Effector memory CD4-positive, alpha-beta T cell (primary cell): ENCODE results near the gene SLC9A2.

ENCODE experiments used
- DNase-seq, 3 donors: peaks; one replicate each; pipeline ENCODE4 v3.0.0-alpha.2; 2020
- H3K27ac ChIP-seq: 2 replicates; pipeline ENCODE4 v1.7.0; 2013; ENCODE audit warnings: mild to moderate bottlenecking, low read length, moderate library complexity; ENCODE audit not compliant: insufficient read depth, poor library complexity, severe bottlenecking
- H3K27me3 ChIP-seq: replicated peaks from 2 replicates; pipeline ENCODE4 v1.7.0; 2013; ENCODE audit warnings: mild to moderate bottlenecking, low read length; ENCODE audit not compliant: insufficient read depth, control insufficient read depth, poor library complexity, severe bottlenecking
- H3K36me3 ChIP-seq: 2 replicates; pipeline ENCODE4 v1.7.0; 2013; ENCODE audit warnings: mild to moderate bottlenecking, low read length, moderate library complexity; ENCODE audit not compliant: control insufficient read depth, insufficient read depth
- H3K4me1 ChIP-seq: 2 replicates; pipeline ENCODE4 v1.7.0; 2013; ENCODE audit warnings: low read length, mild to moderate bottlenecking; ENCODE audit not compliant: control insufficient read depth, insufficient read depth, poor library complexity, severe bottlenecking
- H3K4me3 ChIP-seq: 2 replicates; pipeline ENCODE4 v1.7.0; 2013; ENCODE audit warnings: low read length, low read depth, mild to moderate bottlenecking; ENCODE audit not compliant: insufficient read depth, poor library complexity, severe bottlenecking
- H3K9me3 ChIP-seq: 2 replicates; pipeline ENCODE4 v1.7.0; 2013; ENCODE audit warnings: mild to moderate bottlenecking, low read length, moderate library complexity; ENCODE audit not compliant: control insufficient read depth

Gene SLC9A2

GRCh38 chr2:102724553-102724952 is 105.2 kb downstream of the SLC9A2 start:
- no peak overlapping the region for H3K4me3 ChIP-seq
- H3K9me3 ChIP-seq, result no peaks in the 10 kb centered on the region
- H3K36me3 ChIP-seq, result peaks cover 50% of the 10 kb centered on the region
- H3K4me1 ChIP-seq, result no peaks in the 10 kb centered on the region
- no peaks in the 10 kb centered on the region for H3K27me3 ChIP-seq
- DNase-seq, result no peak
- H3K27ac ChIP-seq, result no peak overlapping the region

- no peak overlapping the region for H3K4me3 ChIP-seq
- H3K27me3 ChIP-seq, result no peaks in the 10 kb centered on the region
- no peak overlapping the region for H3K27ac ChIP-seq
- DNase-seq, result no peak
- H3K4me1 ChIP-seq, result no peaks in the 10 kb centered on the region
- H3K36me3 ChIP-seq, result peaks cover 35% of the 10 kb centered on the region
- H3K9me3 ChIP-seq, result no peaks in the 10 kb centered on the region
Measured at GRCh38 chr2:102726128-102727087, 107.1 kb downstream of the SLC9A2 start.

GRCh38 chr2:102735416-102736109 is 116.2 kb downstream of the SLC9A2 start:
- H3K4me3 ChIP-seq, result peak overlapping the region; percentile 93
- peaks cover 5% of the 10 kb centered on the region for H3K36me3 ChIP-seq
- H3K27me3 ChIP-seq, result no peaks in the 10 kb centered on the region
- H3K4me1 ChIP-seq, result peaks cover 11% of the 10 kb centered on the region
- H3K9me3 ChIP-seq, result no peaks in the 10 kb centered on the region
- DNase-seq, result no peak
- H3K27ac ChIP-seq, result no peak overlapping the region

- DNase-seq, result no peak
- Histone ChIP-seq H3K27me3 (no peaks in the 10 kb centered on the region), H3K36me3 (peaks cover 5% of the 10 kb centered on the region), H3K27ac (peak overlapping the region; percentile 43), H3K4me1 (peaks cover 11% of the 10 kb centered on the region), H3K9me3 (no peaks in the 10 kb centered on the region), H3K4me3 (peak overlapping the region; percentile 93)
Measured at GRCh38 chr2:102736110-102736409, 116.7 kb downstream of the SLC9A2 start.

DNA sequence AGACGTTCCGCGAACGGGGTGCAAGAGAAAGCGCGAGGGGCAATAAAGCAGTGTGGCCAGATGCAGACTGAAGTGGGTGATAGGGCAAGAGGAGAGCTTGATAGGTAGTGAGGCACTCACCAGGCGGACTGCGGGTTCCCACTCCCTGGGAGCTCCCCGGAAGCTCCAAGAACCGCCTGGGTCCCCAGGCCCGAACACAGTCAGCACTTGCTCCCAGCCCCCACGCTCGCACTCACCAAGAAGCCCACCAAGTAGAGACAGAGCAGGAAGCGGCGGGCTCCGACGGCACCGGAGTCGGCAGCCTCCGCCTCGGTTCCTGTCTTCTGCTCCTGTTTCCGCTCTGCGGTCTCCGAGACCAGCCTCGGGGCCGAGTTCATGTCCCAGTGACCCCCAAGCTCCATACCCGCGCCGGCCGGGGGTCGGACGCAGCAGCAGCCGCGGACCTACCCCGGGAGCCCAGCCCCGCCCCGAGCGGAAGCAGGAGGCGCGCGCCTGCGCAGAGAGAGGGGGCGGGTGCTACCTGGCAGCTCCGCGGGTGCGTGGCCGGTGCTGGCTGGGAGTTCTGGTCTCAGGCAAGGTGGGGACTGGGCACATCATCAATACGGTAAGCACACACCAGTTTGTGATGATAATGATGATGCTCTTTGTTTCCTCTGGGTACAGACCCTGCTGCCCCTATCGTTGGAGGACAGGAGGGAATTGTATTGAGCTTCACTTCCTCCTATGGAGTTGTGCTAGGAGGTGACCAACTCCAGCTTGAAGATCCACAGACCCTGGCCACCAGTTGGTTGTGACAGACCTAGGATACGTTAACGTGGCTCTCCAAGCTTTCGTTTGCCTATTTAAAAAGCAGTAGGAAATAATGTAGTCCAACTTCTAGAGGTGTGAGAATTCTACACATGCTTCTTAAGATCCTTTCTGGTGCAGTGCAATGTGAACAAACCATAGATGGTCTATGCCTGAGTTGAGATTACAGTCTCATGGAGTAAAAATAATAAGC is 117.4 kb downstream of the SLC9A2 start:
- Histone ChIP-seq H3K9me3 (no peaks in the 10 kb centered on the region), H3K4me1 (peaks cover 11% of the 10 kb centered on the region), H3K36me3 (peaks cover 2% of the 10 kb centered on the region), H3K27ac (peak overlapping the region; percentile 43), H3K4me3 (peak overlapping the region; percentile 93), H3K27me3 (no peaks in the 10 kb centered on the region)
- DNase-seq, result peak; percentile 68 to 80 (median 68)

DNA sequence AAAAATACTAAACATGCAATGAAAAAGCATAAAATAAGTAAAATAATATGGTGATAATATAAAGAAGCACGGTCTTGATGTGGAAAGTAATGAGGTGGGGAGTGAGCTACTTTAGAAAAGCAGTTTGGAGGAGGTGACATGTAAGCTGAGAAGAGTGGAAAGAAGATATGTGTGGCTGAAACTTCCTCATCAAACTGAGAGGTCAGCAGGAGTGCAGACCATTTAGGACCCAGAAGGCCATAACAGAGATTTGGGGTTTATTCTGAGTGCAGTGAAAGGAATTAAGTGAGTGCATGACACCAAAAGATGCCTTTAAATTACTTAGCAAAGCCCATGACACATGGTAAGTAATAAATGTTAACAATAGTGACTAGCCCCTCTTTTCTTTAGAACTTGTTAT is 118.1 kb downstream of the SLC9A2 start:
- Histone ChIP-seq H3K9me3 (no peaks in the 10 kb centered on the region), H3K4me1 (peaks cover 11% of the 10 kb centered on the region), H3K4me3 (peak overlapping the region; percentile 93), H3K27me3 (no peaks in the 10 kb centered on the region), H3K27ac (no peak overlapping the region), H3K36me3 (no peaks in the 10 kb centered on the region)
- no peak for DNase-seq

GRCh38 chr2:102743259-102743658 is 123.9 kb downstream of the SLC9A2 start:
- Histone ChIP-seq H3K4me3 (no peak overlapping the region), H3K9me3 (no peaks in the 10 kb centered on the region), H3K4me1 (no peaks in the 10 kb centered on the region), H3K27ac (no peak overlapping the region), H3K36me3 (no peaks in the 10 kb centered on the region), H3K27me3 (no peaks in the 10 kb centered on the region)
- DNase-seq, result no peak

GRCh38 chr2:102748107-102748506 is 128.8 kb downstream of the SLC9A2 start:
- no peak for DNase-seq
- no peaks in the 10 kb centered on the region for H3K9me3 ChIP-seq
- H3K4me1 ChIP-seq, result no peaks in the 10 kb centered on the region
- H3K27me3 ChIP-seq, result no peaks in the 10 kb centered on the region
- no peaks in the 10 kb centered on the region for H3K36me3 ChIP-seq
- H3K27ac ChIP-seq, result no peak overlapping the region
- no peak overlapping the region for H3K4me3 ChIP-seq

DNA sequence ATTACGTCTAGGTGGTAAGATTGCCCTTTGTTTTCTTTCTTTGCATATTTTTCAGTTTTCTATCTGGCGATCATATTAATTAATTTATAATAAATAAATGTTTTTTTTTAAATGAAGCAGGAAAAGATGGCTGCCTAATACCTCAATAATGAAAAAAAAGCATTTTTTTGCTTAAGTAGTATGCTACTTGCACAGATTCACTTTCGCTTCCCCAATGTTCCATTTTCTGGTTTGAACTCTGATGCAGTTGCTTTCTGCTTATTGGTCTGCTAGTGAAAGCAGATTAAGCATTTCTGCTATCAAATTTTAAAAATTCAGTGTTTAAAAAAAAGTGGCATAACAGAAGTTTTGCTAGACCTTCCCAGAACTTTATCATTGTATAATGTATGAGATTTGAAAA is 130.6 kb downstream of the SLC9A2 start:
- no peaks in the 10 kb centered on the region for H3K36me3 ChIP-seq
- no peak overlapping the region for H3K4me3 ChIP-seq
- H3K4me1 ChIP-seq, result no peaks in the 10 kb centered on the region
- H3K27ac ChIP-seq, result no peak overlapping the region
- DNase-seq, result no peak
- H3K9me3 ChIP-seq, result no peaks in the 10 kb centered on the region
- no peaks in the 10 kb centered on the region for H3K27me3 ChIP-seq
